ENCODE measurements around the gene RASSF5. TPM values are rescaled to one million over a fixed set of nuclear protein-coding genes. Genes with fewer than 3 reads are reported as not detected.

Gene RASSF5, protein sequence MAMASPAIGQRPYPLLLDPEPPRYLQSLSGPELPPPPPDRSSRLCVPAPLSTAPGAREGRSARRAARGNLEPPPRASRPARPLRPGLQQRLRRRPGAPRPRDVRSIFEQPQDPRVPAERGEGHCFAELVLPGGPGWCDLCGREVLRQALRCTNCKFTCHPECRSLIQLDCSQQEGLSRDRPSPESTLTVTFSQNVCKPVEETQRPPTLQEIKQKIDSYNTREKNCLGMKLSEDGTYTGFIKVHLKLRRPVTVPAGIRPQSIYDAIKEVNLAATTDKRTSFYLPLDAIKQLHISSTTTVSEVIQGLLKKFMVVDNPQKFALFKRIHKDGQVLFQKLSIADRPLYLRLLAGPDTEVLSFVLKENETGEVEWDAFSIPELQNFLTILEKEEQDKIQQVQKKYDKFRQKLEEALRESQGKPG
- total RNA-seq: 2.0 TPM in 2 replicates
- 1.6 and 2.3 TPM in 2 replicates for polyA plus RNA-seq

DNA sequence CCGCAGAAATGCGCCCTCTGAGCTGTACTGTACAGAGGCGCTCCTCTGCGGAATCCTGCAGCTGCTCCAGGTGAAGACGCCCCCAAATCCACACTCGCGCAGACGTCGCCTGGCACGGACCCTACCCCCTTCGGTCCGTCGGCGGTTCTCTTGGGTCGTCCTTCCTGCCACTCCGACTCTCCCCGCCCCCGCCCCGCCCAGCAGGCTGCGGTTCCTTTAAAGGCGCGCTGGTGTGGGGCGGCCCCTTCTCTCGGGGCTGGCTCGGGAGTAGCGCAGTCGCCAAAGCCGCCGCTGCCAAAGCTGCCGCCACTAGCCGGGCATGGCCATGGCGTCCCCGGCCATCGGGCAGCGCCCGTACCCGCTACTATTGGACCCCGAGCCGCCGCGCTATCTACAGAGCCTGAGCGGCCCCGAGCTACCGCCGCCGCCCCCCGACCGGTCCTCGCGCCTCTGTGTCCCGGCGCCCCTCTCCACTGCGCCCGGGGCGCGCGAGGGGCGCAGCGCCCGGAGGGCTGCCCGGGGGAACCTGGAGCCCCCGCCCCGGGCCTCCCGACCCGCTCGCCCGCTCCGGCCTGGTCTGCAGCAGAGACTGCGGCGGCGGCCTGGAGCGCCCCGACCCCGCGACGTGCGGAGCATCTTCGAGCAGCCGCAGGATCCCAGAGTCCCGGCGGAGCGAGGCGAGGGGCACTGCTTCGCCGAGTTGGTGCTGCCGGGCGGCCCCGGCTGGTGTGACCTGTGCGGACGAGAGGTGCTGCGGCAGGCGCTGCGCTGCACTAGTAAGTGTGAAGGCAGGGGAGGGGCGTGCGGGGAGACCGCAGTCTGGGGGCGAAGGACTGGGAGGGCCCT is at the start of gene RASSF5:
RASSF5 (plus strand) TSS at position 248 of the 846 bp plus-strand sequence; CDS start at position 320, 72 bp downstream.
- no peaks in the 10 kb centered on the region for H3K9me2 ChIP-seq (replicated peaks; ENCODE audit: insufficient read depth)
- no peaks in the 10 kb centered on the region for H3K9me3 ChIP-seq (ENCODE audit: low read depth)
- peak within 1 kb of the TSS; percentile 55 for H3K4me3 ChIP-seq
- peak within 1 kb of the TSS; percentile 37 for H2AFZ ChIP-seq
- H4K20me1 ChIP-seq (ENCODE audit: insufficient read depth, poor library complexity, severe bottlenecking): no peaks in the 10 kb centered on the region
- peak; percentile 51 for DNase-seq (ENCODE audit: low spot score)
- no peaks in the 10 kb centered on the region for H3K36me3 ChIP-seq (replicated peaks; ENCODE audit: insufficient read depth, low read depth)
- H3K79me2 ChIP-seq: no peaks in the 10 kb centered on the region
- peaks cover 56% of the 10 kb centered on the region for H3K27me3 ChIP-seq
- H3K4me1 ChIP-seq (ENCODE audit: insufficient read depth): peaks cover 9% of the 10 kb centered on the region
- peak within 1 kb of the TSS; percentile 96 for H3K4me2 ChIP-seq
- 1% methylated on average over 30 of the region's 97 CpGs for WGBS (ENCODE audit: low lambda C conversion rate, missing lambda C conversion rate)
- TF ChIP-seq EZH2 (IDR thresholded peaks at IDR 0.05; ENCODE audit: borderline replicate concordance) (peak; percentile 18), CTCF (IDR thresholded peaks at IDR 0.05; ENCODE audit: poor library complexity) (no peak), EZH2phosphoT487 (IDR thresholded peaks at IDR 0.05; ENCODE audit: low read depth, severe bottlenecking, unreplicated experiment) (no peak)
- H3K27ac ChIP-seq: no peak within 1 kb of the TSS

DNA sequence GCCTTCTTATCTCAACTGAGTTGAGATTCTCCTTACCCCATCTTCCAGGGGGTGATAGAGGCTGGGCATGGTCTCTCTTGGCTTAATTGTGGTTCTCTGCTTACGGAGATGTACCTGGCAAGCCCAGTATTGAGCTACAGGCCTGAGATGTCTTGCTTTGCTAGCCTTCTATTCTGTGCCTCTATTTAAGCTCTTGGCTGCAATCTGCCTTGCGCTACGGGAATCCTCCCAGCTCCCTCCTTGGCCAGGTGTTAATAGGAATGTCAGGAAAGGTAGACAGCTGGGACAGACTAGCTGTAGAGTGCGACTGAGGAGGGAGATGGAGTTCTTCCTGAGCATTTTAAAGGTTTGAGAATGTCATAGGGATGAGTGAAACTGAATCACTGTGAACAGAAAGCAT is 47.6 kb upstream of the RASSF5 start:
- Histone ChIP-seq H3K36me3 (replicated peaks; ENCODE audit: insufficient read depth, low read depth) (no peaks in the 10 kb centered on the region), H3K79me2 (no peaks in the 10 kb centered on the region), H3K9me3 (ENCODE audit: low read depth) (no peaks in the 10 kb centered on the region), H3K9me2 (replicated peaks; ENCODE audit: insufficient read depth) (no peaks in the 10 kb centered on the region), H3K4me2 (no peak overlapping the region), H3K4me3 (no peak overlapping the region), H3K27ac (no peak overlapping the region), H3K27me3 (no peaks in the 10 kb centered on the region), H2AFZ (no peak overlapping the region), H4K20me1 (ENCODE audit: insufficient read depth, poor library complexity, severe bottlenecking) (no peaks in the 10 kb centered on the region), H3K4me1 (ENCODE audit: insufficient read depth) (peaks cover 6% of the 10 kb centered on the region)
- 96% methylated on average over 4 of the region's 4 CpGs for WGBS (ENCODE audit: low lambda C conversion rate, missing lambda C conversion rate)
- TF ChIP-seq CTCF (IDR thresholded peaks at IDR 0.05; ENCODE audit: poor library complexity): no peak
- TF ChIP-seq EZH2phosphoT487 (IDR thresholded peaks at IDR 0.05; ENCODE audit: low read depth, severe bottlenecking, unreplicated experiment): no peak
- no peak for TF ChIP-seq EZH2 (IDR thresholded peaks at IDR 0.05; ENCODE audit: borderline replicate concordance)
- no peak for DNase-seq (ENCODE audit: low spot score)

GRCh38 chr1:206460836-206461426 is 46.4 kb upstream of the RASSF5 start:
- Histone ChIP-seq H3K9me2 (replicated peaks; ENCODE audit: insufficient read depth) (no peaks in the 10 kb centered on the region), H3K4me2 (no peak overlapping the region), H3K4me1 (ENCODE audit: insufficient read depth) (no peaks in the 10 kb centered on the region), H3K36me3 (replicated peaks; ENCODE audit: insufficient read depth, low read depth) (no peaks in the 10 kb centered on the region), H3K9me3 (ENCODE audit: low read depth) (no peaks in the 10 kb centered on the region), H3K27ac (no peak overlapping the region), H3K4me3 (no peak overlapping the region), H4K20me1 (ENCODE audit: insufficient read depth, poor library complexity, severe bottlenecking) (no peaks in the 10 kb centered on the region), H3K27me3 (no peaks in the 10 kb centered on the region), H3K79me2 (no peaks in the 10 kb centered on the region), H2AFZ (no peak overlapping the region)
- TF ChIP-seq EZH2 (IDR thresholded peaks at IDR 0.05; ENCODE audit: borderline replicate concordance) (no peak), EZH2phosphoT487 (IDR thresholded peaks at IDR 0.05; ENCODE audit: low read depth, severe bottlenecking, unreplicated experiment) (no peak), CTCF (IDR thresholded peaks at IDR 0.05; ENCODE audit: poor library complexity) (no peak)
- DNase-seq (ENCODE audit: low spot score): no peak
- WGBS (ENCODE audit: low lambda C conversion rate, missing lambda C conversion rate): 94% methylated on average over 17 of the region's 17 CpGs

Data from hepatocyte (in vitro differentiated cells).